T-helper 2 cell treated with Interferon-gamma antibody and Interleukin-4, amounts not matched to agents 5 μg/mL and 100 μg/mL, for 36 hours (primary cell): Measurements from ENCODE around the gene GDPD4.

Experiments
- DNase-seq: peaks from one replicate; pipeline ENCODE4 v3.0.0; 2021; ENCODE audit warnings: low spot score
- H3K27ac Mint-ChIP-seq: one replicate; pipeline ENCODE4 v1.8.0; 2021; ENCODE audit warnings: mild to moderate bottlenecking, mixed read lengths
- H3K27me3 Mint-ChIP-seq: one replicate; pipeline ENCODE4 v1.8.0; 2021; ENCODE audit warnings: low read depth, mixed read lengths
- H3K36me3 Mint-ChIP-seq: one replicate; pipeline ENCODE4 v1.8.0; 2021; ENCODE audit warnings: low read depth, mixed read lengths
- H3K4me1 Mint-ChIP-seq: one replicate; pipeline ENCODE4 v1.8.0; 2021; ENCODE audit warnings: low read depth, mixed read lengths
- H3K4me3 Mint-ChIP-seq: one replicate; pipeline ENCODE4 v1.8.0; 2022; ENCODE audit warnings: mild to moderate bottlenecking, moderate library complexity, mixed read lengths
- H3K9me3 Mint-ChIP-seq: one replicate; pipeline ENCODE4 v1.8.0; 2021; ENCODE audit warnings: mixed read lengths

The GDPD4 gene

DNA sequence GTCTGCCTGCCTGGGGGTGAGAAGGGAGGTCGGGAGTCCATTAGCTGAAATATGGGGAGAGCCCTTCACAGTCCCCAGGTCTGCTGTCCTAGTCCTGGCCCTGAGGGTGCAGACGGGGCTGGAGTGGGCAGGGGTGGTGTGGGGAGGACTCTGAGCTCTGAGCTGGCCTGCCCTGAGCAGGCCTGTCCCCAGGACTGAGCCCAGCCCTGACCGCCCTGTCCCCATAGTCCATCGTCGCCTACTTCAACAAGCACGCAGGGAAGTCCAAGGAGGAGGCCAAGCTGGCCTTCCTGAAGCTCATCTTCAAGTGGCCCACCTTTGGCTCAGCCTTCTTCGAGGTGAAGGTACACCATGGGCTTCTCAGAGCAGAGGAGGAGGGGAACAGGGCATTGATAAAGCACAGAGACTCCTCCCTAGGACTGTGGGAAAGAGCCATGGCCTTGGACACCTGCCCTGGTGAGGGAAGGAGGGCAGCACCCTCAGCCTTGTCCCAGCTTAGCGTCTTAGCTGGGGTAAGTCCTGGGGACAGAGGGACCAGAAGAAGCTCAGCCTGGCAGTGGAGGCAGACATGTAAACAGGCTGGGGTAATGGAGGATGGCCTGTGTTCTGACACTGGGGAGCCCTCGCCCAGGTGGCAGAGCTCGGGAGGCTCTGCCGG lies 89.8 kb downstream of the GDPD4 start:
- no peaks in the 10 kb centered on the region for H3K9me3 Mint-ChIP-seq
- no peaks in the 10 kb centered on the region for H3K36me3 Mint-ChIP-seq
- H3K27me3 Mint-ChIP-seq = no peaks in the 10 kb centered on the region
- DNase-seq = no peak
- no peak overlapping the region for H3K27ac Mint-ChIP-seq
- H3K4me3 Mint-ChIP-seq = no peak overlapping the region
- H3K4me1 Mint-ChIP-seq = no peaks in the 10 kb centered on the region

DNA sequence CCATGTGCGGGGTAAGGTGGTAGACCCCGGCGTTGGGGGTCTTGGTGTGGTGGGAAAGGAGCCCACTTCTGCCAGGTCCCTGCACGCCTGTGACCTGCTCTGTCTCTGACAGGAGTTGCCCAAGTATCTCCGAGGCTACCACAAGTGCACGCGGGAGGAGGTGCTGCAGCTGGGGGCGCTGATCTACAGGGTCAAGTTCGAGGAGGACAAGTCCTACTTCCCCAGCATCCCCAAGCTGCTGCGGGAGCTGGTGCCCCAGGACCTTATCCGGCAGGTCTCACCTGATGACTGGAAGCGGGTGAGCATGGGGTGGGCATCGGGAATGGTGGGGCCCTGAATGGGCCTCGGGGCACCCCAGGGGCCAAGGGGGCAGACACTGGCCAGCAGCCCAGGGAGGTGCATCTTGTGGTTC lies 90.4 kb downstream of the GDPD4 start:
- no peak overlapping the region for H3K4me3 Mint-ChIP-seq
- no peak overlapping the region for H3K27ac Mint-ChIP-seq
- H3K36me3 Mint-ChIP-seq = no peaks in the 10 kb centered on the region
- H3K27me3 Mint-ChIP-seq = no peaks in the 10 kb centered on the region
- no peak for DNase-seq
- no peaks in the 10 kb centered on the region for H3K9me3 Mint-ChIP-seq
- H3K4me1 Mint-ChIP-seq = no peaks in the 10 kb centered on the region

DNA sequence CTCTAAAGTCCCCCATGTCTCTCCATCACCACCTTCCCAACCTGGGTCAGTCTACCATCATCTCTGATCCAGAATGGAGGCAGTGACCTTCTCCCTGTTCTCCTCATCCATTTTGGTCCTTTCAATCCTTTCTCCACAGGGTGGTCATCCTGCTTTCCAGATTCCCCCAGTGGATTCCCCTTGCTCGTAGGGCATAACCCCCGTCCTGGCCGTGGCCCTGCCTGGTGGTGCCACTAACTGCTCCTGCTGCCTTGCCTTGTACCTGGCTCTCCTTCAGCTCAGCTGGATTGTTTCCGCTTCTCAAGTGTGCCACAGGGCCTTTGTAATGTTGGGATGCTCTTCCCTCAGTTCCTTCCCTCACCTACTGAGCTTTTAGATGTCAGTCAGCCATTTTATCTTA lies 91.8 kb downstream of the GDPD4 start:
- H3K9me3 Mint-ChIP-seq = no peaks in the 10 kb centered on the region
- no peaks in the 10 kb centered on the region for H3K27me3 Mint-ChIP-seq
- no peak overlapping the region for H3K4me3 Mint-ChIP-seq
- H3K4me1 Mint-ChIP-seq = no peaks in the 10 kb centered on the region
- H3K36me3 Mint-ChIP-seq = no peaks in the 10 kb centered on the region
- DNase-seq = no peak
- no peak overlapping the region for H3K27ac Mint-ChIP-seq

DNA sequence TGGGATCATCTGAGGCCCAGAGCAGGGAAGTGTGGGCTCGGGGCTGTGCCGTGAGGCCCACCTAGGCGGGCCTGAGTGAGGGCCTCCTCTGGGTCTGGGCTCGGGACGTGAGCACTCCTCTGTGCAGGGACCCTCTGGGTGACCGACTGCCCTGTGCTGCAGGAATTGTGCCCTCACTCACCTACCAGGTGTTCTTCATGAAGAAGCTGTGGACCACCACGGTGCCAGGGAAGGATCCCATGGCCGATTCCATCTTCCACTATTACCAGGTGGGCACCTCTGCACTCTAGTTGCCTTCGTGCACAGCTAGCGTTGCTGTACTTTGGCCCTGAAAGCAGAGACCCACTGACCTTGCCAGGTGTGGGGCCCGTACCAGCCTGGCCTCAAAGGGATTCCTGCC lies 93.0 kb downstream of the GDPD4 start:
- no peaks in the 10 kb centered on the region for H3K4me1 Mint-ChIP-seq
- no peak overlapping the region for H3K4me3 Mint-ChIP-seq
- H3K27me3 Mint-ChIP-seq = no peaks in the 10 kb centered on the region
- H3K9me3 Mint-ChIP-seq = no peaks in the 10 kb centered on the region
- DNase-seq = no peak
- H3K27ac Mint-ChIP-seq = no peak overlapping the region
- H3K36me3 Mint-ChIP-seq = no peaks in the 10 kb centered on the region

DNA sequence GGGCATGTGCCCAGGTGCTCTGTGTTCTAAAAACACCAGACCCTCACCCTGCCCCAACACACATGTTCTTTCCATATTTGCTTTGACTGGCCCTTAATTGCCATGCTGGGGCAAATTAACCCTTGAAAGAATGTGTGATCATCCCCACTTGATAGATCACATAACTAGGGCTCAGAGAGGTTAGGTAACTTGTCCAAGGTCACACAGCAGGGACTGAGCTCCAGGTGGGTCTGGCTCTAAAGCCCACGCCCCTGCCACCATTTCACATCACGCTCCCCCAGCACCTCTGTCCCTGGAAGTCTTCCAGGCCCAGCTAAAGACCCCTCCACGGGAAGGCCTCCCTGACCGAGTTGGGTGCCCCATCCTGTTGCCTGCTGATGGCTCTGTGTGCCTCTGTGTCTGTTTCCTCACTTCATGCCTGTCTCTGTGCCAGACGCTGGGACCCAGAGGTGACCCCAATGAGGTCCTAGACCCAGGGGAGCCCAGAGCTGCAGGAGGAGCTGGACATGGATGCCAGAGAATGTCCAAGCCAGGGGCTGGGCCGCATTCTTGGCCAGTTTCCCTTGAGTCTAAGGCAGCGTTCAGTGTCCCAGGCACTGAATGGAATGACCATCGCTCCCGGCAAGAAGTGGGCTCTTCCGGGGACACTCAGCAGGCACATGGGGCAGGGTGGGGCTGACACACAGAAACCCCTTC lies 93.7 kb downstream of the GDPD4 start:
- no peaks in the 10 kb centered on the region for H3K27me3 Mint-ChIP-seq
- no peak overlapping the region for H3K27ac Mint-ChIP-seq
- no peaks in the 10 kb centered on the region for H3K4me1 Mint-ChIP-seq
- H3K9me3 Mint-ChIP-seq = no peaks in the 10 kb centered on the region
- DNase-seq = no peak
- no peak overlapping the region for H3K4me3 Mint-ChIP-seq
- no peaks in the 10 kb centered on the region for H3K36me3 Mint-ChIP-seq

DNA sequence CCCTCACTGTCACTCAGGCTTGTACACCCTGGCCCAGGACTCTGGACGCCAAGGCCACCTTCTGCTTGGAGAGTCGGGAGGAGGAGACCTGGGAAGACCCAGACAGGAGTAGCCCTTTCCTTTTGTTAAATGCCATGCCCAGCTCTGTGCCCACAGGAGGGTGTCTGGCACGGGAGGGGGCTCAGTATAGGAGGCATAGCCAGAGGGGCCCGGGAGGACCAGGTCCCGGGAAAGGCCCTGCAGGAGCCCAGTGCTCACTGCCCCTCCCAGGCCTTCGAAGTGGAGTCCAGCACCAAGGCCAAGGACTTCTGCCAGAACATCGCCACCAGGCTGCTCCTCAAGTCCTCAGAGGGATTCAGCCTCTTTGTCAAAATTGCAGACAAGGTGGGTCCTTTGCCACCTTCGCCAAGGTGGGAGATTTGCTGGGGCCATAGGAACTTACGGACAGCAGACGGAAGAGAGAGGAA lies 94.4 kb downstream of the GDPD4 start:
- Mint-ChIP-seq H3K4me1 (no peaks in the 10 kb centered on the region), H3K36me3 (no peaks in the 10 kb centered on the region), H3K27ac (no peak overlapping the region), H3K9me3 (no peaks in the 10 kb centered on the region), H3K27me3 (no peaks in the 10 kb centered on the region), H3K4me3 (no peak overlapping the region)
- DNase-seq = no peak

DNA sequence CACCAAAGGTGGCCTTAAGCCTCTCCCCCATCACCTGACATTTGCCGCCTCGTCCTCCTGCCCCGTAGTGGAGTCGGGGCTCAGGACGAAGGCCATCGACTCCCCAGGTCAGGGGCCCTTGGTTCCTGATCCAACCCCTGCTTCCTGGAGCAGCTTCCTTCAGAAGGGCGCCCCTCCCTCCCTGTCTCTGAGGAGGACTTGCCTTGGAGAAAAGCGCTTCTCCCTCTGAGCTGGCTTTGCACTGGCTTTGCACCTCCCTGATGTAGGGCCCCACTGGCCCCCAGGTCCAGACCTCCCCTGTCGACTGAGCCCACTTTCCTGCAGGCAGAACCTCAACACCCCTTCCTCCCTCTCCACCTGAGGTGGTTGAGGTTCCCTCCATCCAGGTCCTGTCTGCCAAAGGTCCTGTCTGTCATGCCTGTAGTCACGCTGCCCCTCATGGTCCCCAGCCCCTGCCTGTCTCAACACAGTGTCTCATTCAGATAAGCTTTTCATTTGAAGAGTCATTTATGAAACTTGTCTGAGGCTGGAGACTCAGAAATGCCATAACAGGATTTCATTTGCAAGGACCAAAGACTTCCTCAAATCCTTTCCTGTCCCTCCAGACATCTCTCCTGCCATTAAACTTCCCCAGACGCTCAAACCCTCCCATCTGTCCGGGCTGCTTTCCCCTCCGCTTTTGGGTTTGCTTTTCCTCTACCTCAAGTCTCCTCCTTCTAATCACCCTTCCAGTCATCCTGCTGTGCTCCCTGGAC lies 95.0 kb downstream of the GDPD4 start:
- H3K4me1 Mint-ChIP-seq = no peaks in the 10 kb centered on the region
- H3K36me3 Mint-ChIP-seq = no peaks in the 10 kb centered on the region
- no peaks in the 10 kb centered on the region for H3K9me3 Mint-ChIP-seq
- no peak for DNase-seq
- H3K4me3 Mint-ChIP-seq = no peak overlapping the region
- no peak overlapping the region for H3K27ac Mint-ChIP-seq
- no peaks in the 10 kb centered on the region for H3K27me3 Mint-ChIP-seq

DNA sequence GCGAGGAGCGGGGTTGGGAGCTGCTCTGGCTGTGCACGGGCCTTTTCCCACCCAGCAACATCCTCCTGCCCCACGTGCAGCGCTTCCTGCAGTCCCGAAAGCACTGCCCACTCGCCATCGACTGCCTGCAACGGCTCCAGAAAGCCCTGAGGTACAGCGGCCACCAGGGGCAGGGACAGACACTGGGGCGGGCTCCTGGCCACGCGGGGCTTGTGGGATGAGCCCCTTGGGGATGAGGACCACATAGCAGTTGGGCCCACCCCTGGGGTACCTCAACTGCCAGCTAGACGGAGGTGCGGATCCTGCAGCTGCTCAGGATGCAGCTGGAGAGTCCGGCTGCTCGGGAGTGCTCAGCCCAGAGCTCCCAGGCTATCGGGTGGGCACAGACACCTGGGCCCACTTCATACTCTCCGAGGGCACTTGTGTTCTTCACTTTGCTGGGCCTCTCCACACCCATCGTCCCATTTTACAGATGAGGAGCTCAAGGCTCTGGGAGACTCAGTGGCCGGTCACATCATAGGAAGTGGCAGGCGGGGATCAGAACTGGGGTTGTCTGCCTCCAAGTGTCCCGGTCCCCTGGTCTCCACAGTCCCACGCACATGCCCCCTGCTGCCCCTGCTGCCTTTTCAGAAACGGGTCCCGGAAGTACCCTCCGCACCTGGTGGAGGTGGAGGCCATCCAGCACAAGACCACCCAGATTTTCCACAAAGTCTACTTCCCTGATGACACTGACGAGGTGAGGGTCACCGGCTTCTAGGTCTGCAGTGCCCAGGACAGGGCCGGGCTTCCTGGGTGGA lies 95.8 kb downstream of the GDPD4 start:
- Mint-ChIP-seq H3K4me3 (no peak overlapping the region), H3K27ac (no peak overlapping the region), H3K36me3 (no peaks in the 10 kb centered on the region), H3K27me3 (no peaks in the 10 kb centered on the region), H3K4me1 (no peaks in the 10 kb centered on the region), H3K9me3 (no peaks in the 10 kb centered on the region)
- no peak for DNase-seq

DNA sequence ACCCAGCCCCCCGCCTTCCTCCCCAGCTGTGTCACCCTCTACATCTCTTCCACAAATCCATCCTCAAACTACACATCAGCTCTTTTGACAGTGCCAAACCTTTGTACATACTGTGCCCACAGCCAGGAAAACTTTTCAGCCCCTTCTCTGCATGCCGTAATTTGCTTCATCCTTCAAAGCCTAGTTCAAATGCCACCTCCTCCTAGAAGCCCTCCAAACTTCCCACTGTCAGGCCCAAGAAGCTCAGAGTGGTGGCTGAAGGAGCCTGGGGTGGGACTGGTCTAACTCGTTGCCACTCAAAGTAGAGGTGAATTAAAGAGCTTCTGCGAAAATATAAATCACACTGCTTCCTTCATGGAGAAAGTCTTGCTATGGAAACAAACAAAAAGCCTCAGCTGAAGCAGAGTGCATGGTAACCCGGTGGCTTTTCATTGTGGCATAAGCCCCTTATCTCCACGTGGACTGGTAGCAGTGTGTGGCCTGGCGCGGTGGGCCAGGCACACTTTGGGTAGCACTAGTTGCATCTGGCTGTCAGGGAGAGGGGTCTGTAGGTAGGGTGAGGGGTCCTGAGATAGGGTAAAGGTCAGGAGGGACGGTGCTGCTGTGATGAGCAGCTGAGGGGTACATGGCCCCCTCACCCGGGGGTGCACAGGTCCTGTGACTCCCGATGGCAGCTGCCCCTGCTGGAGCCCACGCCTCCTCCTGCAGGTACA lies 96.6 kb downstream of the GDPD4 start:
- no peaks in the 10 kb centered on the region for H3K9me3 Mint-ChIP-seq
- H3K27me3 Mint-ChIP-seq = no peaks in the 10 kb centered on the region

DNA sequence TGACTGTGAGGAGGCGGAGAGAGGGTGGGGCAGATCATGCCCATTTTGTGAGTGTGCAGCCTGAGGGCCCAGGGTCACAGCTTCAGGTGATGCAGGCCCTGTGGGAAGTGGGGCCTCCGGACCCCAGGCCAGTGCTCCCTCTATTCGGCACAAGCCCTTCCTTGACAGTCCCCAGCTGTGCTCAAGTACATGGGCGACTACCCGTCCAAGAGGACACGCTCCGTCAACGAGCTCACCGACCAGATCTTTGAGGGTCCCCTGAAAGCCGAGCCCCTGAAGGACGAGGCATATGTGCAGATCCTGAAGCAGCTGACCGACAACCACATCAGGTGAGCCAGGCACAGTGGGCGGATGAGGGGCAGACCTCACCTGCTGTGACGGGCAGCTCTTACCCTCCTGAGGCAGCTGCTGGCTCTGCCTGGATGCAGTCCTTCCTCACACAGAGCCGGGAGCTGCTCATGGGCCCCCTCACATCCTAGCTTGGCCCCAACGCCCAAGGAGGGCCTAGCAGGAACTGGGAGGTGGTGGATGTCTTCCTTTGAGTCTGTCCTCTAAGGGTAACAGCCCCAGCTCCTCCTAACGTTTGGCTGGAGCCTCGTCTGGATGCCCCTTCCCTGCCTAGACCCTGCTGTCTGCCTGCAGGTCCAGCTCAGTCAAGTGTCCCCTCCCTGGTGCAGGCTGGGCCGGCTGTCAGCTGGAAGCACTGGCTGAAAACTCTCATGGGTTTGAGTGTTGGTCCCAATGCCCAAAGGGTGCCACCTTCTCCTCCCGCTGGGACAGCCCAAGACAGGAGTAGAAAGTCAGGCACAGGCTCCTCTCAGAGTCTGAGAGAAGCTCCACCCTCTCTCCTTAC lies 97.4 kb downstream of the GDPD4 start:
- no peak overlapping the region for H3K27ac Mint-ChIP-seq
- H3K4me3 Mint-ChIP-seq = no peak overlapping the region
- no peaks in the 10 kb centered on the region for H3K4me1 Mint-ChIP-seq

More for the DNA sequence above, 96.6 kb downstream of the GDPD4 start:
- no peaks in the 10 kb centered on the region for H3K4me1 Mint-ChIP-seq
- no peak overlapping the region for H3K4me3 Mint-ChIP-seq
- H3K27ac Mint-ChIP-seq = no peak overlapping the region
- H3K36me3 Mint-ChIP-seq = no peaks in the 10 kb centered on the region
- DNase-seq = no peak

DNA sequence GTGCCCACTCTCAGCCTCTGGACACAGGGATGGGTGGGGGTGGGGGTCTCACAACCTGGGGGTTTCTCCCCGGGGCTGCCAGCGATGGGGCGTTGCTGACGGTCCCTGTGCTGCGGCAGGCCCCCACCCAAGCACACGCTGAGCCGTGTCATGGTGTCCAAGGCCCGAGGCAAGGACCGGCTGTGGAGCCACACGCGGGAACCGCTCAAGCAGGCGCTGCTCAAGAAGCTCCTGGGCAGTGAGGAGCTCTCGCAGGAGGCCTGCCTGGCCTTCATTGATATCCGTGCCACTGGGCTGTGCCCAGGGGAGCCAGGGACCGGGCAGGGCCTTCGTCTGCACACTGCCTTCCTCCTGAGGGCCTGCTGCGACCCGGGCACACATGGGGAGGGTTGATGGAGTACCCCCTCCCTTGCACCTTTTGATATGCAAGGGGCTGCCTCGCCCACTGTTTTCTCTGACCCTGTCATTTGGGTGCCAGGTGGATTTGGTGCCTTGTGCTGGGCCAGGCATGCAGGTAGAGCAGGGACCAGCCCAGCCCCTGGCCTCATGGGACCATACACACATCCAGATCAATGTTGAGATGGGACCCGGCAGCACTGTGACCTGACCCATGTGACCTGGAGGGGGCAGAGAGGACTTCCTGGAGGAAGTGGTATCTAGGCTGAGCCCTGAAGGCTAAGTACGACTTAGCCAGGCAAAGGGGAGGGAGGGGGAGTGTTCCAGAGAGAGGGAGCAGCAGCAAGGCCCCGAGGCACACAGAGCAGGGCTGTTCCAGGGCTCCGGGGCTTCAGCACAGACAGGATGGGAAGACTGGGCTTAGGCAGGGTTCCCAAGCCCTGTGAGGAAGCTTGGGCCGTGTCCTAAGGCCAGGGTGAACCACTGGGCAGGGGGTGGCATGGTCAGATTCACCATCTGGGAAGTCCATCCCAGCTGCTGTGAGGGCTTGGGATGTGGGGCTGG lies 98.3 kb downstream of the GDPD4 start:
- no peaks in the 10 kb centered on the region for H3K36me3 Mint-ChIP-seq
- H3K27ac Mint-ChIP-seq = no peak overlapping the region
- H3K9me3 Mint-ChIP-seq = no peaks in the 10 kb centered on the region
- H3K27me3 Mint-ChIP-seq = no peaks in the 10 kb centered on the region
- no peak overlapping the region for H3K4me3 Mint-ChIP-seq
- no peak for DNase-seq
- H3K4me1 Mint-ChIP-seq = no peaks in the 10 kb centered on the region

More for the DNA sequence above, 97.4 kb downstream of the GDPD4 start:
- DNase-seq = no peak
- no peaks in the 10 kb centered on the region for H3K36me3 Mint-ChIP-seq
- H3K9me3 Mint-ChIP-seq = no peaks in the 10 kb centered on the region
- no peaks in the 10 kb centered on the region for H3K27me3 Mint-ChIP-seq
